ENCODE measurements around the gene NLRP3. TPM values are rescaled to one million over a fixed set of nuclear protein-coding genes. Genes with fewer than 3 reads are reported as not detected.

Gene NLRP3
- total and polyA plus RNA-seq, 9 of the 15 experiments (the other 6 are each of a cell fraction or from before 2014, with no cell fraction given): not detected

DNA sequence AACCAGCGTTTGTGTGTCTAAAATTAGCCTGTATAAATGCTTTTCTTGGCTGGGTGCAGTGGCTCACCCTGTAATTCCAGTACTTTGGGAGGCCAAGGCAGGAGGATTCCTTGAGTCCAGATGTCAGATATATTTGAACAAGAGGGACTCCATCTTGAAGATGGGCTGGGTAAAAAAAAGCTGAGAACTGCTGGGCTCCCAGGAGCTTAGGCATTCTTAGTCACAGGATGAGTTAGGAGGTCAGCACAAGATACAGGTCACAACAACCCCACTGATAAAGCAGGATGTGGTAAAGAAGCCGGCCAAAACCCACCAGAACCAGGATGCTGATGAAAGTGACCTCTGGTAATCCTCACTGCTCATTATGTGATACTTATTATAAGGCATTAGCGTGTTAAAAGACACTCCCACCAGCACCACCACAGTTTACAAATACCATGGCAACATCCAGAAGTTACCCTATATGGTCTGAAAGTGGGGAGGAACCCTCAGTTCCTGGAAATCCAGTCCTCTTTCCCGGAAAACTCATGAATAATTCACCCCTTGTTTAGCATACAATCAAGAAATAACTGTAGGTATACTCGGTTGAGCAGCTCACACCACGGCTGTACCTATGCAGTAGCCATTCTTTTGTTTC, 48.1 kb upstream of the NLRP3 start:
- intact Hi-C loops (cut with micrococcal nuclease) (no loop called here), in situ Hi-C loops (cut with MboI) (no loop called here)
- WGBS (ENCODE audit: insufficient coverage, low coverage, missing lambda C conversion rate): 6% methylated on average over 6 of the region's 6 CpGs
- H3K9me3 ChIP-seq (replicated peaks; ENCODE audit: control insufficient read depth, insufficient read depth, low read depth, low read length): peaks cover 7% of the 10 kb centered on the region
- no peaks in the 10 kb centered on the region for H3K9me1 ChIP-seq (ENCODE audit: control insufficient read depth, insufficient read depth, low read length)
- no peak overlapping the region for H3K9ac ChIP-seq (ENCODE audit: insufficient read depth in 1 of 2, low read depth in 2 of 2, low read length in 2 of 2)
- H3K79me2 ChIP-seq (ENCODE audit: control insufficient read depth, insufficient read depth, low read length): no peaks in the 10 kb centered on the region
- H3K4me1 ChIP-seq (replicated peaks in 1 of 2; ENCODE audit: control insufficient read depth in 2 of 2, insufficient read depth in 2 of 2, low read length in 2 of 2): peaks cover 0 to 28% of the 10 kb centered on the region in 2 experiments; a peak in 4 of 5 replicates
- H3K27ac ChIP-seq (ENCODE audit: extremely low read depth, low read depth, low read length): peak overlapping the region; percentile 46; the same call in 1 of the 3 replicates
- H3K4me2 ChIP-seq (ENCODE audit: insufficient read depth, low read length): 0 out of 2 replicates have a peak overlapping the region, but pooled peaks have one; percentile 3
- no peaks in the 10 kb centered on the region for H4K20me1 ChIP-seq (replicated peaks; ENCODE audit: control insufficient read depth, insufficient read depth, low read length)
- H3K4me3 ChIP-seq: no peak overlapping the region
- POLR2A ChIA-PET: no interaction called here
- no peaks in the 10 kb centered on the region for H3K27me3 ChIP-seq (ENCODE audit: control insufficient read depth in 2 of 2, insufficient read depth in 2 of 2, low read length in 2 of 2)
- peak; percentile 48 for ATAC-seq
- DNase-seq (ENCODE audit: extremely low read depth in 1 of 4, low spot score in 3 of 4): peak in 1 of 4 experiments; percentile 55
- BruUV-seq (replicated peaks): no TSS peak
- CTCF ChIA-PET (ENCODE audit: low intra/inter-chr PET ratio): no interaction called here
- no peak overlapping the region; the same call in 1 of the 2 replicates for H2AFZ ChIP-seq (ENCODE audit: low read depth, low read length)
- FAIRE-seq: no peak
- H3K36me3 ChIP-seq (ENCODE audit: control insufficient read depth, insufficient read depth, low read length): no peaks in the 10 kb centered on the region
- TF ChIP-seq PBX2 (CRISPR knock-in tag; IDR thresholded peaks at IDR 0.05; ENCODE audit: low read depth) (no peak), PBX2 (tag; conservative IDR thresholded peaks at IDR 0.05; ENCODE audit: low read depth) (no peak), MTF1 (CRISPR knock-in tag; IDR thresholded peaks at IDR 0.05; ENCODE audit: borderline replicate concordance) (peak; percentile 93; the same call in 1 of the 2 replicates), MAFK (IDR thresholded peaks at IDR 0.05; ENCODE audit: low read length) (no peak), MEF2D (tag; conservative IDR thresholded peaks at IDR 0.05; ENCODE audit: low read depth) (peak; percentile 97), ARID2 (IDR thresholded peaks at IDR 0.05) (no peak), ZNF347 (CRISPR knock-in tag; IDR thresholded peaks at IDR 0.05; ENCODE audit: low read depth) (peak; percentile 93), ZNF395 (CRISPR knock-in tag; IDR thresholded peaks at IDR 0.05) (peak; percentile 100), ZNF175 (CRISPR knock-in tag; IDR thresholded peaks at IDR 0.05; ENCODE audit: low read depth) (peak; percentile 100), SMAD1 (IDR thresholded peaks at IDR 0.05; ENCODE audit: low read depth, low read length, partially characterized antibody) (no peak), TARDBP (IDR thresholded peaks at IDR 0.05) (no peak), RHOXF2B (CRISPR knock-in tag; conservative IDR thresholded peaks at IDR 0.05) (peak; percentile 98), RUNX1 (IDR thresholded peaks at IDR 0.05; ENCODE audit: low read depth) (no peak), KAT8 (IDR thresholded peaks at IDR 0.05; ENCODE audit: low read depth) (no peak), ZBTB12 (CRISPR knock-in tag; IDR thresholded peaks at IDR 0.05) (peak; percentile 96), MTA1 (IDR thresholded peaks at IDR 0.05; ENCODE audit: borderline replicate concordance) (no peak), FOXK1 (CRISPR knock-in tag; IDR thresholded peaks at IDR 0.05; ENCODE audit: borderline replicate concordance) (no peak), MAX (CRISPR knock-in tag; IDR thresholded peaks at IDR 0.05) (no peak)

Data from K562 (cell line).